HG03103 (cell line): ENCODE data around the gene GRAP2.

Experiments
- ATAC-seq: cut with Tn5 transposase; IDR thresholded peaks from one replicate; pipeline ENCODE4 v1.9.1; 2021; ENCODE audit warnings: low read depth; ENCODE audit not compliant: unreplicated experiment

The GRAP2 gene

DNA sequence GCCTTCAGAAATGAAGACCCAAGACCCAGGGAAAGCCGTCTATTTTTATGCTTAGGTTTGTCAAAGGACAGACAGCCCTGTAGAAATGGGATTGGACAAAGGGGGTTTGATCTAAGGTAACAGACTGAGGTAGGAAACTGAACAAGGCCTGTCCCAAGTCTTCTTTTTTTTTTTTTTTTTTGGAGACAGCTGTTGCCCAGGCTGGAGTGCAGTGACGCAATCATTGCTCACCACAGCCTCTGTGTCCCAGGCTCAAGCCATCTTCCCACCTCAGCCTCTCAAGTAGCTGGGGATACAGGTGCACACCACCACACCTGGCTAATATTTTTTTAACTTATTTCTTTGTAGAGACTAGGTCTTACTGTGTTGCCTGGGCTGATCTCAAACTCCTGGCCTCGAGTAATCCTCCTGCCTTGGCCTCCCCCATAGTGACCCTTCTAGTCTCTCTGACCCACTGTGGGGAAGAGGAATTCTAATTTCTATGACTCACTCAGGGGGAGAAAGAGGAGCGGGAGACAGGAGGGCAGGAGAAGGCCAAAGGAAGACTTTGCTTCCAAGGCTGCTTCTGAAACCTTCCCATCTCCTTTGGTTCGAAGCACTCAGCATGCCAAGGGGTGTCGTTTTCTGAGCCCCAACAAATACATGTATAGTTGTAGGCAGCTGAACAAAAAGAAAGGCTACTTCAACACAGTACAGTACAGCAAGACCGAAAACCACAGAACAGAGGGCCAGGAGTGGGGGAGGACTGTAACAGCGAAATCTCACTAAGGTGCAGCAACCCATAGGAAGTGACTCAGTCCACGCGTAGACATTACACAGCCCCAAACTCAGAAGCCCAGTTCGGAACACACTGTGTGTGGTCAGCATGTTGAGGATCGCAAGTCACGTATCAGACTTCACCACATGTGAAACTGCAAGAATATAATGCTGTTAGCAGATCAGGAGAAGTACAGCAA, 60.2 kb downstream of the GRAP2 start:
- peak; percentile 64 for ATAC-seq

DNA sequence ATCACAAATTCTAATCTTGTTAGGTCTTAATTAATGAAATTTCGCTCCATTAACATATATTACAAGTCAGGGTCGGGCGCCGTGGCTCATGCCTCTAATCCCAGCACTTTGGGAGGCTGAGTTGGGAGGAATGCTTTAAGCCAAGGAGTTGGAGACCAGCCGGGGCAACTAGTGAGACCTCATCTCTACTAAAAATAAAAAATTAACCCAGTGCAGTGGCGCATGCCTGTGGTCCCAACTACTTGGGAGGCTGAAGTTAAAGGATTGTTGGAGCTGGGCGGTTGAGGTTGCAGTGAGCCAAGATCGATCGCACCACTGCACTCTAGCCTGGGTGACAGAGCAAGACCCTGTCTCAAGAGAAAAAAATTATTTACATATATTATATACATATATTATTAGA, 61.2 kb downstream of the GRAP2 start:
- no peak for ATAC-seq

DNA sequence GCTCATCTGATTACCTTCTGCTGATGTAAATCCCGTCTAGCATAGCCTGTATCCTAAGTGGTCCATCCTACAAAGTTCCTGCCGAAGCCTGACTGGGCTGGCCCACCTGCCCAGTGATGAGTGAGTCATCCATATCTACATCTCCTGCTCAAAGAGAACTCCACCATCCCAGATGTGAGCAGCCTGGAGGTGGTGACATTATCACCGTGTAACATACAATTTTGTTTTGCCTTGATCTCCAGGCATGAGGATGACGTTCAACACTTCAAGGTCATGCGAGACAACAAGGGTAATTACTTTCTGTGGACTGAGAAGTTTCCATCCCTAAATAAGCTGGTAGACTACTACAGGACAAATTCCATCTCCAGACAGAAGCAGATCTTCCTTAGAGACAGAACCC, 64.9 kb downstream of the GRAP2 start:
- no peak for ATAC-seq

DNA sequence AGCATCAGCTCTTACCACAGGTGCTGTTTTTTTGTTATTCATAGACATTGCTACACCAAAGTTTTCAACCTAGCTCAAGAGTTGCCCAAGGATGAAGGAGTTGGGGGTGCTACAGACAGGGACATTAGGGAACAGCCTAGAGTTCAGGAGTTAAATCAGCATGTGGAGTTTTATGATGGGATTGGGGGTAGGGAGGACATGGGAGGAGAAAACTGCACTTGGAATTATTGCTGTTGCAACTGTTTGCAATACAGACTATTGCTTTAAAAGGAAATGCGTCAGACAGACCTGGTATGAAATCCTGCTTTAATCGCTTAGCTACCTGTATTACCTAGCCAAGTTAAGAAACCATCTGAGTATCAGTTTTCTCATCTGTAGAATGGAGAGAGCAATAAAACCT, 65.6 kb downstream of the GRAP2 start:
- ATAC-seq = no peak

- no peak for ATAC-seq
Measured at GRCh38 chr22:39967103-39967829, 66.4 kb downstream of the GRAP2 start.

GRCh38 chr22:39967996-39968972, 67.4 kb downstream of the GRAP2 start:
- ATAC-seq = no peak

DNA sequence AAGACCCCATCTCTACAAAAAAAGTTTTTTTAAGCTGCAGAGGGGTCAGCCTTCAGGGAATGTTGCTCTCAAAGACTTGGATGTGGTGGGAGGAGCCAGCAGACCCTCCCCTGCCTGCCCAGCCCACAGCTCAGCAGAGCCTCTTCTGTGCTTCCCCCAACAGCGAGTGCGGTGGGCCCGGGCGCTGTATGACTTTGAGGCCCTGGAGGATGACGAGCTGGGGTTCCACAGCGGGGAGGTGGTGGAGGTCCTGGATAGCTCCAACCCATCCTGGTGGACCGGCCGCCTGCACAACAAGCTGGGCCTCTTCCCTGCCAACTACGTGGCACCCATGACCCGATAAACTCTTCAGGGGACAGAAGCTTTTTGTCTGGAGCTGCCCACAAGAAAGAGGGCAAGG, 69.9 kb downstream of the GRAP2 start:
- no peak for ATAC-seq

- no peak for ATAC-seq
Measured at GRCh38 chr22:39972641-39973040, 71.8 kb downstream of the GRAP2 start.

- ATAC-seq = no peak
Measured at GRCh38 chr22:39973656-39974055, 72.8 kb downstream of the GRAP2 start.

GRCh38 chr22:39974065-39974464, 73.2 kb downstream of the GRAP2 start:
- ATAC-seq = no peak

- no peak for ATAC-seq
Measured at GRCh38 chr22:39979048-39979447, 78.2 kb downstream of the GRAP2 start.

DNA sequence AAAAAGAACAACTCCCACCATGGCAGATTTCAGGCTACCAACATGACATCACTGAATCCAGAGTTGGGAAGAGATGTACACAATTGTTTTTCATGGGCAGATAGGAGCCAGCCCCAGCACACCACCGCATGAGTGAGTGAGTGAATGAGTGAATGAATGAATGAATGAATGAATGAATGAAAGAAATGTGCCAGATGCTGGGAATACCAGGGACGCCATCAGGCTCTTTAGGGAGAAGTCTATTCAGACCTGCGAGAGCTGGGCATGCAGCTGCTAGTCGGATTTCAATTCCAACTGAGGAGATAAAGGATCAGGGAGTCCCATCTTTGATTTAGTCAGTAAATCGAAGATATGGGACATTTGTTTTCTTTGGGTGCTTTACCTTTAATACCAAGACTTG, 78.6 kb downstream of the GRAP2 start:
- no peak for ATAC-seq

DNA sequence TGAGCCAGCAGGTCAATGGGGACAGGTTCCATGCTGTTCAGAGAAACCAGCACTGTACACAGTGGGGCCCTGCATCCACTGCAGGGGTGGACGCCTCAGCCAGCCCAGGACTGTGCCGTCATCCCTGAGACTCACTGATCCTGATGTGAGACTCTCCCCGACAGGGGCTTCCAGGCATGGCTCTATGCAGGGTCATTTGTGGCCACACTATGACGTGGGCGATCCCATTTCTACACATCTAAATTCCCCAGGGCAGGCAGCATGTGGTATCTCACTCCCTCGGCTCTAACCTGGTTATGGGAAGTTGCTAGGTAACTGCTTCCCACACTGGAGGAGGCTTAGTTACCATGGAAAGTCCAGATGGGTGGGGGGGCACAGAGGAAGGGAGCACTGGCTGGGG, 79.7 kb downstream of the GRAP2 start:
- no peak for ATAC-seq

DNA sequence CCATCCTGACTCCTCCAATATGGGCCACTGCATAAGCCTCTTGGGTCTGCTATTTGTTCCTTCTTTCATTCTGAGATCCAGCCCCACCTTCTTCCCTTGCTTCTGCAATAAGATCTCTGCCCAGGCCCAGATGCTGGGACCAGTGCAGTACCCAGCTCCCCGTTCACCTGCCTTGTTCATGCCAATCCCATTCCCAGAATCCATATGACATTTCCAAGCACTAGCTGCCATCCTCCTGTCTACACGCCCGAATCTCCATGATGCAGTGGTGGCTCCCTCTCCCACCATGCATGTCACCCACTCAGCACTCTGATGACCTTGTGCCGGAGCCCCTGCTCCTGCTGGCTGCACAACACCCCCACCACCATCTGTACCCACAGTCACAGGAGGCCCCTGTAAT, 82.5 kb downstream of the GRAP2 start:
- ATAC-seq = no peak

DNA sequence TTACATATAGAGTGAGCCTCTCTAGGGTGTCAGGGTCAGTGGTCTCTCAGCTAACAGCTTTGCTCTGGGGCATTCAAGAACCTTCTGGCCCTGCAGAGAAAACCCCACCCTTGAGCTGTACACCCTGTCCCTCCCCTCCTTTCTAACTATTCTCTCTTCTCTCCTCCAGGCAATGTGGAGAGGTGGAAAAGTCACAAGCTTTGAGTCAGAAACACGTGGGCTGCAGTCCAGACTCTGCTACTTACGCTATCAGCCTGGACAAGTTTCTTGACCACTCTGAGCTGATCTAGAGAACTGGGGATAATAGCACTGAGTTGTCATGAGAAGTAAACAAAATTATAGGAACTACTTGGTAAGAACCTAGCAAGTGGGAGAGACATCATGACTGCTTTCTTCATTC, 83.1 kb downstream of the GRAP2 start:
- no peak for ATAC-seq

DNA sequence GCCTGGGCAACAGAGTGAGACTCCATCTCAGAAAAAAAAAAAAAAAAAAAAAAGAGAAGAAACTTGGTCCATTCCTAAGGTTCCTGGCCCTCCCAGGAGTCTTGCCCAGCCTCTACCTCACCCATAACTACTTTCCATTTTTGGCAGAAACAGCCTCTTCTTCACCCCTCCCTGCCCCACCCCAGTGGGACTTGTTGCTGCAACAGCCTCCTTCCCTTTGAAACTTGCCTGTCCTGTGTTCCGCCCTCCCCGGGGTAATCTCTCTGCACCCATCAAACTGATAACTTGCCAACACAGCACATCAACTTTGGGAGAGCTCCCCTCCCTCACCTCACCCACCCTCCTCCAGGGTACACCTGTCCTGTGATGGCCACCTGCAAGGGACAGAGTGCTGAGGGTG, 83.9 kb downstream of the GRAP2 start:
- ATAC-seq = no peak

DNA sequence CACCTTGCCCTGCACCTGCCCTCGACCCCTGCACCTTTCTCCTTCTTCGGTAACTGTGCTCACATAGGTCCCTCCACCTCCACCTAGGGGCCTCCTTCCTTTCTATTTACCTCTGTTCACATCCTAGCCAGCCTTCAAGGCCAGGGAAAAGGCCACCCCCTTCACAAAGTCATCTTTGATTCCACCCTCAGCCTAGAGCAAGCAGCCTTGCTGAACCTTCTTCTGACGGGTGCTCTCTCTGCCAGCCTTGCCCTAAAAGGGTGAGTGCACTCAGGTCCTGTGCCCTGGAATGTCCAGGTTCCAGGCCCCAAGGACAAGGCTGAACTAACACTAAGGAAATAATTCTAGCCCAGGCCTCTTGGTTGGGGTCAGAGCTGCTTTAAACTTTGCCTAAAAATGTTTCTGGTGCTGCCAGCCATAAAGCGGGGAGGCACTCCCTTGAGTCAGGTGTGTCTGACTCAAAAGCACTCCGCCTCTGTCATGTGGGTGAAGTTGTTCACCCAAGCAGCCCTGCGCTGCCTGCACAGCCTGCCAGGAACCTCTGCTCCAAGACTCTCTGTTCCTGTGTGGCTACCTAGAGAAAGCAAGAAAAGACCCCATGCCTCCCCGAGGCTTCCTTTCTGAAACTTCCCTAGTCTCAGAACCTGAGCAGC, 84.6 kb downstream of the GRAP2 start:
- ATAC-seq = no peak

- ATAC-seq = no peak
Measured at GRCh38 chr22:39988386-39989114, 87.7 kb downstream of the GRAP2 start.

GRCh38 chr22:39989633-39990032, 88.7 kb downstream of the GRAP2 start:
- ATAC-seq = no peak

- no peak for ATAC-seq
Measured at GRCh38 chr22:39990686-39991085, 89.8 kb downstream of the GRAP2 start.
